Nephron progenitor cell (in vitro differentiated cells): ENCODE measurements around the gene DGKH.
A peak's percentile ranks its signal among the peaks of the same experiment; 100 is the strongest.

Experiments used
- DNase-seq: peaks from one replicate; pipeline ENCODE4 v3.0.0; 2021
- H3K27ac Mint-ChIP-seq: 2 replicates; pipeline ENCODE4 v1.8.0; 2021; ENCODE audit warnings: mild to moderate bottlenecking, moderate library complexity, mixed read lengths
- H3K27me3 Mint-ChIP-seq: 2 replicates; pipeline ENCODE4 v1.8.0; 2021; ENCODE audit warnings: mild to moderate bottlenecking, low read depth, mixed read lengths; ENCODE audit not compliant: poor library complexity
- H3K36me3 Mint-ChIP-seq: 2 replicates; pipeline ENCODE4 v1.8.0; 2021; ENCODE audit warnings: low read depth, mixed read lengths
- H3K4me1 Mint-ChIP-seq: 2 replicates; pipeline ENCODE4 v1.8.0; 2021; ENCODE audit warnings: mixed read lengths
- H3K4me3 Mint-ChIP-seq: 2 replicates; pipeline ENCODE4 v1.8.0; 2021; ENCODE audit warnings: mild to moderate bottlenecking, moderate library complexity, mixed read lengths
- H3K9me3 Mint-ChIP-seq: 2 replicates; pipeline ENCODE4 v1.8.0; 2021; ENCODE audit warnings: mild to moderate bottlenecking, moderate library complexity, mixed read lengths
- CTCF ChIP-seq: fragments of 200-600 bp; sonication (generic); IDR thresholded peaks from 2 replicates; pipeline ENCODE4 v1.5.0; 2021; ENCODE audit warnings: antibody characterized with exemption

The DGKH gene

DNA sequence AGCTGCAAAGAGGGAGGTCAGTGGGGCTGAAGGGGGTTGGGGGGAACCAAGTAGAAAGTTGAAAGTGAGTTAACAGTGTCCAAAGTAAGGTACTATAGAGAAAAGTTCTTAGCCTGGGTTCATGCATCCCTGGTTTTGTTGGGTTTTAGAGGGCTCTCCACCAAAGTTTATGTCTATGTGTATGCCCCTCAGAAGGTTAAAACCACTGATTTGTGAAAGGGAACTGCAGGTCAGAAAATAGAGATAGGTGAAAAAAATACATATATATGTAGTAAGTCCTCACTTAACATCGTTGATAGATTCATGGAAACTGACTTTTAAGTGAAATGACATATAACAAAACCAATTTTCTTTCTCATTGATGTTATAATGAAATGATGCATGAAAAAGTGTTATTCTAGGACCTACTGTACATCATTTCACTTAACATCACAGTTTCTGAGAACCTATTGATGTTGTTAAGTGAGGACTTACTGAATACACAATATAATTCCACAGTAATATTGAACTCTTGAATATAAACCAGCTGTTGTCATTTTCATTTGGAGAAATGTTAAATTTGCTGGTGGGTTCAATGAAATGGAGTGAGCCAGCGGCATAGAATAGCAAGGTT is 9.6 kb downstream of the DGKH start:
- Mint-ChIP-seq H3K9me3 (peaks cover 9% of the 10 kb centered on the region), H3K27ac (no peak overlapping the region), H3K36me3 (peaks cover 41% of the 10 kb centered on the region), H3K4me1 (peaks cover 2% of the 10 kb centered on the region), H3K4me3 (no peak overlapping the region), H3K27me3 (peaks cover 2% of the 10 kb centered on the region)
- no peak for TF ChIP-seq CTCF
- no peak for DNase-seq

GRCh38 chr13:42061943-42062342 is 13.5 kb downstream of the DGKH start:
- no peak overlapping the region for H3K27ac Mint-ChIP-seq
- H3K9me3 Mint-ChIP-seq = peaks cover 9% of the 10 kb centered on the region
- no peak for TF ChIP-seq CTCF
- peaks cover 12% of the 10 kb centered on the region for H3K4me1 Mint-ChIP-seq
- H3K36me3 Mint-ChIP-seq = peaks cover 60% of the 10 kb centered on the region
- DNase-seq = no peak
- no peak overlapping the region for H3K4me3 Mint-ChIP-seq
- peaks cover 2% of the 10 kb centered on the region for H3K27me3 Mint-ChIP-seq

GRCh38 chr13:42063105-42063504 is 14.7 kb downstream of the DGKH start:
- Mint-ChIP-seq H3K4me3 (no peak overlapping the region), H3K27me3 (peaks cover 2% of the 10 kb centered on the region), H3K9me3 (peaks cover 5% of the 10 kb centered on the region), H3K4me1 (peaks cover 12% of the 10 kb centered on the region), H3K27ac (peak overlapping the region; percentile 1), H3K36me3 (peaks cover 52% of the 10 kb centered on the region)
- no peak for DNase-seq
- no peak for TF ChIP-seq CTCF

DNA sequence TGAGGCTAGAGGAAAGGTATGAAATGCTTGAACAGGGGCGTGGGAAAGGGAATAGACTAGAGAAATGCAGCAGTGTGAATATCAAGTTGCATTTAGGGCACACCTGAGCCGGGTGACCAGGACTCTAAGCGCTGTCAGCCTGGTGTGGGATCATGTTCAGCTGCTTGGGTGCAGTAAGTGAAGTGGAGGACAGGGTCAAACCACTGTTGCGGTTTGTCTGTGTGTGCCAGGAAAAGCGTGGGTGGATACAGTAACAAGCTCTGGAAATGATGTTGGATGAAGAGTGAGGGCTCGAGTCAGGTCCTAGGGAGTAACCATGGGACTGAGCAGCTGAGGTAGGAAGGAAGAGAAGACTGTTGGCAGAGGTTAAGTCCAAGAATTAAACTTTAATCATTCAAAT is 15.8 kb downstream of the DGKH start:
- TF ChIP-seq CTCF = no peak
- Mint-ChIP-seq H3K4me3 (no peak overlapping the region), H3K27ac (peak overlapping the region; percentile 70), H3K36me3 (peaks cover 44% of the 10 kb centered on the region), H3K9me3 (no peaks in the 10 kb centered on the region), H3K27me3 (peaks cover under 1% of the 10 kb centered on the region), H3K4me1 (peaks cover 12% of the 10 kb centered on the region)
- no peak for DNase-seq

DNA sequence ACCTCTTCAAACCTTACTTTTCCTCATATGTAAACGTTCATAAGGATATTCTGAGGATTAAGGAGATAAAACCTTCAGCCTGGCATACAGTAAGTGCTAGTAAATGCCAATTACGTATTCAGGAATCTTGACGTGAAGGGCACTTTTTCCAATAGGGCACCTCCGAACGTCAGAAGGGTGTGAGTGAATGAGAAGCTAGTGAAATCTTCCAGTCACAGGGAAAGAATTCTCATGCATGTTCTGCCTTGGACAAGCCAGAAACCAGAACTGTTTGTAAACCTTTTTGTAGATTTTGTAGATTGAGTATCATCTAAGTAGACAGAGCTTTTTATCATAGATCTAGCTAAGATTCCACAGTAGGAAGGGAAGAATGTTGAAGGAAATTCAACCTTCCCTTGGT is 16.5 kb downstream of the DGKH start:
- DNase-seq = no peak
- Mint-ChIP-seq H3K4me3 (no peak overlapping the region), H3K4me1 (peaks cover 12% of the 10 kb centered on the region), H3K9me3 (no peaks in the 10 kb centered on the region), H3K27ac (no peak overlapping the region), H3K36me3 (peaks cover 42% of the 10 kb centered on the region), H3K27me3 (no peaks in the 10 kb centered on the region)
- no peak for TF ChIP-seq CTCF

DNA sequence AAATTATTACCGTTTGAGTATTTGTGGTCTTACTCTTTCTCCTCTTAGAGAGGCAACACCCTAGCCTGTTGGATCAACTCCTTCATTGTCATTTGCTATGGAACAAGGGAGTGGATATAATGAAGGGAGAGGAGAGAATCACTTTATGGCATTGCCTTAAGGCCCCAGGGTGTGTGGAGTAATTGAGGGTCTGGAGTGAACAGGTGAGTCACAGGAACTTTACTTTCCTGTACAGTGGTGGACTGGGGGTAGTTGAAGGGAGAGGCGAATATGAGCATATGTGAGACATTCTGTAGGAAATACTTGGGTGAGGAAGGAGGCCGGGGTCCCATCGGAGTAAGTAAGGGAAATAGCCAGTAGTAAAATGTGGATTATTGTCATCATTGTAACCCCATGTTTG is 17.0 kb downstream of the DGKH start:
- peaks cover 42% of the 10 kb centered on the region for H3K36me3 Mint-ChIP-seq
- H3K4me3 Mint-ChIP-seq = no peak overlapping the region
- no peak for TF ChIP-seq CTCF
- no peak overlapping the region for H3K27ac Mint-ChIP-seq
- H3K9me3 Mint-ChIP-seq = no peaks in the 10 kb centered on the region
- no peaks in the 10 kb centered on the region for H3K27me3 Mint-ChIP-seq
- DNase-seq = no peak
- peaks cover 12% of the 10 kb centered on the region for H3K4me1 Mint-ChIP-seq
